Embryonic facial prominence (tissue), 1 donor: ENCODE results near the gene DPP3.
"Not testable (repeated sequence)": the region's sequence is repeated elsewhere in the genome, so short reads cannot be mapped to it uniquely, and the experiment has no call there.

Experiments used
- DNase-seq: peaks from one replicate; pipeline ENCODE4 v3.0.0-alpha.2; 2016; ENCODE audit errors: extremely low spot score

Gene DPP3, protein sequence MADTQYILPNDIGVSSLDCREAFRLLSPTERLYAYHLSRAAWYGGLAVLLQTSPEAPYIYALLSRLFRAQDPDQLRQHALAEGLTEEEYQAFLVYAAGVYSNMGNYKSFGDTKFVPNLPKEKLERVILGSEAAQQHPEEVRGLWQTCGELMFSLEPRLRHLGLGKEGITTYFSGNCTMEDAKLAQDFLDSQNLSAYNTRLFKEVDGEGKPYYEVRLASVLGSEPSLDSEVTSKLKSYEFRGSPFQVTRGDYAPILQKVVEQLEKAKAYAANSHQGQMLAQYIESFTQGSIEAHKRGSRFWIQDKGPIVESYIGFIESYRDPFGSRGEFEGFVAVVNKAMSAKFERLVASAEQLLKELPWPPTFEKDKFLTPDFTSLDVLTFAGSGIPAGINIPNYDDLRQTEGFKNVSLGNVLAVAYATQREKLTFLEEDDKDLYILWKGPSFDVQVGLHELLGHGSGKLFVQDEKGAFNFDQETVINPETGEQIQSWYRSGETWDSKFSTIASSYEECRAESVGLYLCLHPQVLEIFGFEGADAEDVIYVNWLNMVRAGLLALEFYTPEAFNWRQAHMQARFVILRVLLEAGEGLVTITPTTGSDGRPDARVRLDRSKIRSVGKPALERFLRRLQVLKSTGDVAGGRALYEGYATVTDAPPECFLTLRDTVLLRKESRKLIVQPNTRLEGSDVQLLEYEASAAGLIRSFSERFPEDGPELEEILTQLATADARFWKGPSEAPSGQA

DNA sequence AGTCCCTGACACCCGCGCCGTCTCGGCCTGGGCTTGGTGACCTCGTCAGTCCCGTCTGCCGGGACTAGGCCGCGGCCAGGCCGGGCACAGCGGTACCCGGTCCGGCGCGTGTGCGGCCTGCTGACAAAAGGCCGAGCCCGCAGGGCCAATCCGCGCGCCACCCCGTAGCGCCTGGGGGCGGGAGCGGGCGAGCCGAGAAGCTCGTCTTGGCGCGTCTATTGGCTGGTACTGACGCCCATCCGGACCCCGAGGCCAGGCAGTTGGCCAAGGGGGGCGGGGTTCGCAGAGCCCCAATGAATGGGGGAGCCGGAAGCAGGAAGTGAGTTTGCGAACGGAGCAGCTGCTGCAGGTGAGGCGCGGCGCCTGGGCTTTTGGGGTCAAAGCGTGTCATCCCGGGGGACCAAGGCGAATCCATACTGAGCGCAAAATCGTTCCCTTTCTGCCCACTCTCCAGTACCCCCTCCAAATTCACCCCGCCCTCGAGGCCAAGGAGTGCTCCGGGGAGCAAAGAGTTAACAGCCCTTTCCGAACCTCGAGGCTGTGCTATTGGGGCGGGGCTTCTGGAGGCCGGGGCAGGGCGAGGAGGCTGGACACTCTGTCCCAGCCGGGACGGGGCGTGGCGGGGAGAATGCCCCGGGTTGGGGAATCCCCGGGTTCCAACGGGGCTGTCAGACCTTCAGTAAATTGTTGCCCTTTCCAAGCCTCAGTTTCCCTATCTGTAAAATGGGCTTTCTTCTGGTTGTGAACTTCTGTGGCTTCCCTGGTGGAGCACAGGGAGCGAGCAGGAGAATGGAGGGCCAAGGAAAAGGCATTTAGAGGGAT is at the start of gene DPP3:
TSS of gene DPP3 (plus strand) at position 318 of the 822 bp plus-strand sequence. CDS start 1,767 bp downstream, outside the sequence.
- peak; percentile 87 for DNase-seq

DNA sequence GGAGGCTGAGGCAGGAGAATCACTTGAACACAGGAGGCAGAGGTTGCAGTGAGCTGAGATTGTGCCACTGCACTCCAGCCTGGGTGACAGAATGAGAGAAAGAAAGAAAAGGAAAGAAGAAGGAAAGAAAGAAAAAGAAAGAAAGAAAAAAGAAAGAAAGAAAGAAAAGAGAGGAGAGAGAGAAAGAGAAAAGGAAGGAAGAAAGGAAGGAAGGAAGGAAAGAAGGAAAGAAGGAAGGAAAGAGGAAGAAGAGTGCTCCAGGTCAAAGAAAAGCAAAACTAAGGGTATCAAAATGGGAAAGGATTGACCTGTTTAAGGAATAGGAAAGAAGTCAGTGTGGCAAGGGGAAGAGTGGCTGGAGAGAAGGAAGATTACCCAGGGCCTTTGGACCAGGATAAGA is 48.9 kb upstream of the DPP3 start:
- DNase-seq, result not testable (repeated sequence)

DNA sequence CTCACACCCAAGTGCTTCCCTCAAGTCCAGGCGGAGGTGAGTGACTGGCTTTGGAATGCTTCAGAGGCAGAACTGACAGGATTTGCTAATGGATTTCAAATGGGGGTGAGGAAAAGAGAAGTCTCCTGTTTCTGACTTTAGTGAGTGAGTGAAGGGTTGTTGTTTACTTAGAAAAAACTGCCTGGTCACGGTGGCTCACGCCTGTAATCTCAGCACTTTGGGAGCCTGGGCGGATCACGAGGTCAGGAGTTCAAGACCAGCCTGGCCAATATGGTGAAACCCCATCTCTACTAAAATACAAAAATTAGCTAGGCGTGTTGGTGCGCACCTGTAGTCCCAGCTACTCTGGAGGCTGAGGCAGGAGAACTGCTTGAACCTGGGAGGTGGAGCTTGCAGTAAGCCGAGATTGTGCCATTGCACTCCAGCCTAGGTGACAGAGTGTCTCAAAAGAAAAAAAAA is 48.3 kb upstream of the DPP3 start:
- not testable (repeated sequence) for DNase-seq

DNA sequence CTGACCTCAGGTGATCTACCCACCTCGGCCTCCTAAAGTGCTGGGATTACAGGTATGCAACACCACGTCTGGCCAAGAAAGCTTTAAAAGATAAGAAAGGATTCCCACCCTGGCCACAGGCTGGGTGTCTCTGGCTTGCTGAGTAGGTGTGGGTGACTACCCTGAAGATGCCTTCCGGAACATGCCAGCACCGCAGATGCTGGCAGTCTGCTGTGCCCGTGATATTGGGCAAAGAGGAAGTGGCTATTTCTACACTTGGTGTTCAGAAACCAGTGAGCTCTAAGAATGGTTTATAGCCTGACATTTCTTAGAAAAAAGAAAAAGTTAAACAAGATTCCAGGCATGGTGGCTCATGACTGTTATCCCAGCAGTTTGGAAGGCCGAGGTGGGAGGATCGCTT is 47.6 kb upstream of the DPP3 start:
- no peak for DNase-seq

DNA sequence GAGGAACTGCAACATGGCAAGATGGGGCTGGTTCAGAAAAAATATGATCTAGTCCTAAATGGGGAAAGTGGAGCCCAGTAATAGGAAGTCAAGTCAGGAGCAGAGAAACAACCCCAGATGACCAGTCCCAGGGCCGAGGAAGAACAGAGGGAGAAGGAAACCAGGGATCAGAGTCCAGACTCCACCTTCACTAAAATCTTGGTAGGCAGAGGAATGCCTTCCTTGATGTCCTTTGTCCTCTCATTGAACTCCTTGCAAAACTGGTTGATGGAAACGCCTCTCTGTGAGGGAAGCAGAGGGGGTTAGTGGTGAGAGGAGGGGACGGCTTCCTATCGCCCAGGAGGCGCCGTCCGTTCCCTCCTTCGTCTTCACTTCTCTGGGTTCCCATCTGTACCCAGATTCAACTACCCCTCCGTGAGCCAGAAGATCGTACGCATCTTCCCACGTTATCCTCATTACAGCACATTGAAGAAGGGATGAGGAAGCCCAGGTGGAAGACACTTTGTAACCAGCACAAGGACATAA is 42.2 kb upstream of the DPP3 start:
- DNase-seq, result no peak

DNA sequence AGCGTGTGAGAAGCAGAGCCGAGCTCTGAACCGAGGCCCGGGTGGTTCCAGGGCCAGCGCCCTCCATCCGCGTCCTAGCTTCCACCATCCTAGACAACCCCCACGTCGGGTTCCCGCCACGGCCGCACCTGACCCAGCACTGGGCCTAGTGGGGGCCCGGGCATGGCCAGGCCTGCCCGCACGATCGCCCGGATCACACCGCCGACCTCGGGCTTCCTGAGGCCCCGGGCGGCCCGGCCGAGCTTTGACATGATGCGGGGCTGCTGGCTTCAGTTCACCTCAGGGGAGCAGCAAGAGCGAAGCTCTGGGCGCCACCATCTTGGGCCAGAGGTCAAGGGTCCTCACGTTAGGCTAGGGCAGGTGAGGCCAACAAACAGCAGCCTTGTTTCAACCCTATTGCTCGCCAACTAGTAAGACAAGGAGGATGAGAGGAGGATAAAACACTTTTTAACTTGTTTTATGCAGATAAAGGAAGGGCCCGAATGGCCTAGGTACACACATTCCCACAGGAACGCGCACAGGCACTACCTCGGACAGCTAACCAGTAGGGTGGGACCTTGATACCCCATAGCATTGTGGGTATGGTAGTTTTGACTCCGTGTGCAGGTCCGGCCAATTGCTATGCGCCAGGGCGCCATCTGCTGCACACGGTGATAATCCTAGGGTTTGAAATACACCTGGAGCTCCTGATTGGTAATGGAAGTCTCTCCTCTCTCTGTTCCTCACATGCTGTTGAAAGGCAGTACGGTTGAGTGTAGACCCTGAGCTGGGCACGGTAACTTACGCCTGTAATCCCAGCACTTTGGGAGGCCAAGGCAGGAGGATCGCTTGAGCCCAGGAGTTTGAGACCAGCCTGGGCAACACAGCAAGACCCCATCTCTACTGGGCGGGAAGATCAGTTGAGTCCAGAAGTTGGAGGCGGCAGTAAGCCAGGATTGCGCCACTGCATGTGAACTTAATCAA is 41.4 kb upstream of the DPP3 start, which contains the start of gene MRPL11:
TSS of gene MRPL11 (minus strand) at position 345 of the 963 bp plus-strand sequence. CDS start at position 251, 94 bp downstream.
- DNase-seq, result peak; percentile 89

DNA sequence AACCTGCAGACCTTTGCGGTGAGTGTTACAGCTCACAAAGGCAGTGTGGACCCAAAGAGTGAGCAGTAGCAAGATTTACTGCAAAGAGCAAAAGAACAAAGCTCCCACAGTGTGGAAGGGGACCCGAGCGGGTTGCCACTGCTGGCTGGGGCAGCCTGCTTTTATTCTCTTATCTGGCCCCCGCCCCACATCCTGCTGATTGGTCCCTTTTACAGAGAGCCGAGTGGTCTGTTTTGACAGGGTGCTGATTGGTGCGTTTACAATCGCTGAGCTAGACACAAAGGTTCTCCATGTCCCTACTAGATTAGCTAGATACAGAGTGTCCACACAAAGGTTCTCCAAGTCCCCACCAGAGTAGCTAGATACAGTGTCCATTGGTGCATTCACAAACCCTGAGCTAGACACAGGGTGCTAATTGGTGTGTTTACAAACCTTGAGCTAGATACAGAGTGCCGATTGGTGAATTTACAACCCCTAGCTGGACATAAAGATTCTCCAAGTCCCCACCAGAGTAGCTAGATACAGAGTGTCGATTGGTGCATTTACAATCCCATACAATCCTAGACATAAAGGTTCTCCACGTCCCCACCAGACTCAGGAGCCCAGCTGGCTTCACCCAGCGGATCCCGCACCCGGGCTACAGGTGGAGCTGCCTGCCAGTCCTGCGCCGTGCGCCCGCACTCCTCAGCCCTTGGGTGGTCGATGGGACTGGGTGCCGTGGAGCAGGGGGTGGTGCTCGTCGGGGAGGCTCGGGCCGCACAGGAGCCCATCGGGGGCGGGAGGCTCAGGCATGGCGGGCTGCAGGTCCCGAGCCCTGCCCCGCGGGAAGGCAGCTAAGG is 39.9 kb upstream of the DPP3 start:
- not testable (repeated sequence) for DNase-seq

DNA sequence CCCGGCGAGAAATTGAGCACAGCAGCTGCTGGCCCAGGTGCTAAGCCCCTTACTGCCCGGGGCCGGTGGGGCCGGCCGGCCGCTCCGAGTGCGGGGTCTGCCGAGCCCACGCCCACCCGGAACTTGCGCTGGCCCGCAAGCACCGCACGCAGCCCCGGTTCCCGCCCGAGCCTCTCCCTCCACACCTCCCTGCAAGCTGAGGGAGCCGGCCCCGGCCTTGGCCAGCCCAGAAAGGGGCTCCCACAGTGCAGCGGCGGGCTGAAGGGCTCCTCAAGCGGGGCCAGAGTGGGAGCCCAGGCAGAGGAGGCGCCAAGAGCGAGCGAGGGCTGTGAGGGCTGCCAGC is 39.3 kb upstream of the DPP3 start:
- not testable (repeated sequence) for DNase-seq

DNA sequence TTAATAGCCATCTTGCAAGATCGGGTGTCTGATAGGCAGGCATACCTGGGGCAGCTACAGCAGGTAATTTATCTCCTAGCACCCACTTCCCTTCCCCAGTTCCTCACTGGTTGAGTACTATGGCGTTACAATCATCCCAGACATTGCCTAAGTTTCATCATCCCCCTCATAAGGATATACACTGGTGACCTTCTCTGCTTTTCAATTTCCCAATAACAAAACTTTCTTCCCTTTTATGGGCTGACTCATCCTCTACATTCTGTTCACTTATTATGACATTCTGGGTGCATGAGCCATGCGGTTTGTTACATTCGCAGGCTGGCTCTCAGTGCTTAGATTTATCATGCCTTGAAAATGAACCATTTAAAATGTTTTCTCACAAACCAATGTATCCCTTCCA is 36.6 kb upstream of the DPP3 start:
- DNase-seq, result no peak

DNA sequence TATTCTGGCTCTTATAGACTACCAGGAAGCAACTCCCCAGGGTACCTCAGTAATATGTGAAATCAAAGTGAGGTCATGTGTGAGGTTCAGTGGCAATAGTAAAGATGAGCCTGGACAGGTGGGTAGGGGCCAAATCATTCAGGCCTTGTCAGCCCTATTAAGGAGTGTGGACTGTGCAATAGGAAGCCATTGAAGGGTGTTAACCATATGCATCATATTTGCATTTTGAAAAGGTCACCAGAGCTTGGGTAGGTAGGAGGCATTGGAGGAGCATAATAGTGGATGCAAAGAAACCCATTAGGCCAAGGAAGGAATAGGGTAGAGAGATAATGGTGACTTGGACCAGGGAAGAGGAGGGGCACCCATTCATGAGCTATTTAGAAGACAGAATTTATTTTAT is 33.2 kb upstream of the DPP3 start:
- no peak for DNase-seq

DNA sequence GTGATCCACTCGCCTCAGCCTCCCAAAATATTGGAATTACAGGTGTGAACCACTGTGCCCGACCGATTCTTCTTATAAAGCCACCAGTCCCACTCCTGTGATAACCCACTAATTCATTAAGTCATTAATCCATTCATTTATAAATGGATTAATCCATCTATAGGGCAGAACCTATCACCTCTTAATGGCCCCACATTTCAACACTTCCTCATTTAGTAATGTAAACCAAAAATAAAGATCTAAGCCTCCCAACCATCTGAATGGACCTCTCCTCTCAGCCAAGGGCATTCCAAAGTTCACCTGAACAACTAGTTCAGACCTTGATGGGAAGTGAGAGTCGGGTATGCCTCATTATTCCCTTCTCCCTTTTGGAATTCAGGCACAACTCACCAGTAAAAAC is 31.7 kb upstream of the DPP3 start:
- no peak for DNase-seq

DNA sequence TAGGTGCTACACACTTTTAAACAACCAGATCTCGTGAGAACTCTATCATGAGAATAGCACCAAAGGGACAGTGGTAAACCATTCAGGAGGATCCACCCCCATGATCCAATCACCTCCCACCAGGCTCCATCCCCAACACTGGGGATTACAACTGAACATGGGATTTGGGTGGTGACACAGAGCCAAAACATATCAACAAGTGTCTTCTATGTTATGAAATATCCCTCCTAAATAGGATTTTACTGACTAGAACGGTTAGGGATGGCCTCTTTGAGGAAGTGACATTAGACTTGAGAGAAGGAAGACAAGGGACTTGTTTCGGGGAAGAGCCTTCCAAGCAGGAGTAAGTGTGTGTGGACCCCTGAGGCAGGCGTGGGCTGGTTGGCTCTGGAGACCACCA is 29.7 kb upstream of the DPP3 start:
- no peak for DNase-seq

DNA sequence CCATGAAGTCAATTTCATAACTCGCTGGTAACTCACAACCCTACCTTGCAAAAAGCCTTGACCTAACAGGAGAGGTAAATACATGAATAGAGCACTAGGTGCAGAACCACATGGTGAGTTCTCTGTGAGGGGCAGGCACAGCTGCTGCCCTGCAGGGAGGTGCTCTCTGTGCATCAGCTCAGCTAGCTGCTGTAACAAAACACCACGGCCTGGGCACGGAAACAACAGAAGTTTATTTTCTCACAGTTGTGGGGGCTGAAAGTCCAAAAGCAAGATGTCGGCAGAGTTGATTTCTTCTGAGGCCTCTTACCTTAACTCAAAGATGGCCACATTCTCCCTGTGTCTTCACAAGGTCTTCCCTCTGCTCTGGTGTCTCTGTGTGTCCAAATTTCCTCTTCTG is 28.6 kb upstream of the DPP3 start:
- DNase-seq, result no peak

DNA sequence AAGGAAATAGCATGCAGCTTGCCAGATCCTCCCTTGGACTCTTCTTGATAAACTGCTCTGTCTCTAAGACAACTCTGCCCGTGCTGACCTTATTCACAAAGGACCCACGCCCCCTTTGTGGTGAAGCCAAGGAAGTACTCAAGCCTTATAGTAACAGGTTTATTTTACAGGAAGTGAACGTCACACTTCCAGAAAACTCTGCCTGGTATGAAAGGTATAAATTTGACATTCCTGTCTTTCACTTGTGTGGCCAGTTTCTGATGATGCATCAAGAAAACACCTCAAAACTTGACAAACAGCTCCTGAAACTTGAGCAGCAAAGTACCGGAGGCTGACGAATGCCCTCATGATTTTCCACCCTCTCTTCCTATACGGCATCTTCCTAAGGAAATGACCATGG is 26.0 kb upstream of the DPP3 start:
- DNase-seq, result no peak

DNA sequence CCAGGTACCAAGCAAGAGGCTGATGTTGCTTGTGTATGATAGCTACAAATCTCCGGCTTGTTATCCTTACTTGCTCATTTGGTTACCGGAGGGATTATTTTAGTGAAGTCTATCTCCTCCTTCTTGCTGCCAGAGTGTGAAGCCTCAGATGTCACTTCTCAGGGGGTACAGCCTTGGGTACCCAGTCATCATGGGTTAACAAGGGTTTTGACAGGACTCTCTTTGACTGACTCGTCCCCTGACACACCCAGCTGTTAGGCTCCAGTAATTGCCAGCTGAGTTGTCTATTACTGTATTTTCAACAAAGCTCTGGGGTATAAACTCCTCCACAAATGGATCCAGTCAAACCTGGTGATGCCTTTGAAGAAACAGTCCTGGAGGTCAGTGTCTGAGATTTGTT is 25.4 kb upstream of the DPP3 start:
- DNase-seq, result no peak

DNA sequence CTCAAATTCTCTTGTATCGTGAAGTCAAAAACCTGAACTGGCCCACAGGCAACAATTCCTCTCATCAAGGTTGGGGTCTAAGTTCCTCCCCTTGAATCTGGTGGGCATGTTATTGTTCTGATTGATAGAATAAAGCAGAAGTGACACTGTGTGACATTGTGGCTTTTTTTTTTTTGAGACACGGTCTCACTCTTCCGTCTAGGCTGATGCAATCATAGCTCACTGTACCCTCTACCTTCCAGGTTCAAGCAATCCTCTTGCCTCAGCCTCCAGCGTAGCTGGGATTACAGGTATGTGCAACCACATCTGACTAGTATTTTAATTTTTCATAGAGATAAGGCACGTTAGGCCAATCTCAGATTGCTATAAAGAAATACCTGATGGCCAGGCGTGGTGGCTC is 22.4 kb upstream of the DPP3 start:
- no peak for DNase-seq

DNA sequence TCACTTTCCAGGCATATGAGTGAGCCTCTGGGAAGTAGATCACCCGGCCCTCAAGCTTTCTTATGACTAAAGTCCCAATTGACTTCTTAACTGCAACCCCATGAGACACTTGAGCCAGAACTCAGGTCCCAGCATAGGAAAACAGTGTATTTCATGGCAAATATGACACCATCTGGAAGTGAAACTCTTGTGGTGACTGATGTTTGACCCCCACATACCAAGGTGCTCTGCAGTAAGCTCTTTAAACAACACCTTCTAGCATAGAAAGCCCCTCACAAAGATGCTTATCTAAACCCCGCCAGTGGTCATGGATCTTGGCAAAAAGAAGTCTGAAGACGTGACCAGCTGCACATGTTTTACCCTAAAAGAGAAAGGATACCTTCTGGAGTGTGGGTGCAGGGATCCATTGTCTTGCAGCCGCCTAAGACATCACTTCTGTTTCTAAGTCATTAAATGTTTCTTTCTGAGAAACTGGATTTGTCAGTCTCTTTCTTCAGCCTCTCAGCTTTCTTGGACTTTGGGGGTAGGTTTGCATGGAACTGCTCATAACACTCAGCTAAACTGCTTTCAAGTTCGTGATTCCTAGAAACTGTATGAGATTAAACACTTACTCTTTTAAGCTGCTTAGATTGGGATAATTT is 21.0 kb upstream of the DPP3 start:
- no peak for DNase-seq

DNA sequence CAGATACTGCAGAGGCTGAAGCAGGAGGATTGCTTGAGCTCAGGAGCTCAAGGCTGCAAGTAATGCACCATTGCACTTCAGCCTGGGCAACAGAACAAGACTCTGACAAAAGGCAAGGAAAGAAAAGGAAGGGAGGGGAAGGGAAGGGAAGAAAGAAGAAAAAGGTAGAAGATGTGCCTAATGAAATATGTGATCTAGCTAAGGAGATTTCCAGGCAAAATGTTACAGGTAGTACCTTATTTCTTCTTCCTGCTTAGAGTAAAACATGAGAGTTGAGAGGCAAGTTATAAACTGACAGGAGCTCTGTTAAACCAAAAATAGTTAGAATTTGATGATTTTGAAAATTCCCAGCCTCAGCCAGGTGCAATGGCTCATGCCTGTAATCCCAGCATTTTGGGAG is 18.2 kb upstream of the DPP3 start:
- no peak for DNase-seq

DNA sequence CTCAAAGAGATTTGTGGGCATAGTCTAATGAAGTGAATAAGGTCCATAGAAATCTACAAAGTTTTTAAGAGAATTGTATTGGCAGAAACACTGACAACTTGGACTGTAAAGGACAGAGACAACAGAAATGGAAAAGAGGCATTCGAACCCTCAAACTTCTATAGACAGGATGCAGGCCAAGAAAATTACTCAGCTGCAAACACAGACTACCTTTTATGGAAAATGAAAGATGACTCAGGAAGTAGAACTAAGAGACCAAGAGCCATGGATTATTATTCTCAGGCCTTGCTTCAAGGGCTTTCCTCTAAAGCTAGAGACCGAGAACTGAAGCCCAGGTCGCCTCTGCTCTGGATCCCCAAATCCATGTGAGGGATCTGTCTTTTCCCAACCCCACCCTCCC is 17.3 kb upstream of the DPP3 start:
- DNase-seq, result no peak
